ENCODE measurements around the gene SIRT7.

SIRT7 gene

GRCh38 chr17:81884520-81884919 is 33.5 kb downstream of the SIRT7 start:
- H3K27ac ChIP-seq, result peak overlapping the region; percentile 40 to 44
- peaks cover 0 to 21% (median 10%) of the 10 kb centered on the region in 4 donors for H3K4me1 ChIP-seq
- no peak overlapping the region for H3K4me3 ChIP-seq
- DNase-seq, result peak in 1 of 2 donors; percentile 64
- TF ChIP-seq CTCF (IDR thresholded peaks at IDR 0.05), result no peak
- H3K36me3 ChIP-seq, result peaks cover 29 to 91% (median 60%) of the 10 kb centered on the region in 3 donors
- no peaks in the 10 kb centered on the region for H3K9me3 ChIP-seq
- intact Hi-C loops (cut with DNase I; ENCODE audit: low total_unique reads), result no loop called here
- no peaks in the 10 kb centered on the region for H3K27me3 ChIP-seq

- H3K9me3 ChIP-seq, result no peaks in the 10 kb centered on the region
- peaks cover 3 to 50% (median 18%) of the 10 kb centered on the region in 3 donors for H3K36me3 ChIP-seq
- H3K27ac ChIP-seq, result no peak overlapping the region
- TF ChIP-seq CTCF (IDR thresholded peaks at IDR 0.05), result no peak
- H3K27me3 ChIP-seq, result no peaks in the 10 kb centered on the region
- intact Hi-C loops (cut with DNase I; ENCODE audit: low total_unique reads), result no loop called here
- no peak overlapping the region for H3K4me3 ChIP-seq
- H3K4me1 ChIP-seq, result no peaks in the 10 kb centered on the region
- DNase-seq, result no peak
Observed at GRCh38 chr17:81879121-81879520, 38.9 kb downstream of the SIRT7 start.

- no peaks in the 10 kb centered on the region for H3K27me3 ChIP-seq
- no peaks in the 10 kb centered on the region for H3K9me3 ChIP-seq
- no peak overlapping the region for H3K4me3 ChIP-seq
- no peak overlapping the region for H3K27ac ChIP-seq
- H3K36me3 ChIP-seq, result peaks cover 3 to 42% (median 18%) of the 10 kb centered on the region in 3 donors
- TF ChIP-seq CTCF (IDR thresholded peaks at IDR 0.05), result no peak
- H3K4me1 ChIP-seq, result no peaks in the 10 kb centered on the region
- no peak for DNase-seq
- intact Hi-C loops (cut with DNase I; ENCODE audit: low total_unique reads), result no loop called here
Observed at GRCh38 chr17:81878294-81878693, 39.7 kb downstream of the SIRT7 start.

GRCh38 chr17:81877569-81877968 is 40.4 kb downstream of the SIRT7 start:
- Histone ChIP-seq H3K4me1 (peaks cover 0 to 7% (median 4%) of the 10 kb centered on the region in 4 donors), H3K27me3 (no peaks in the 10 kb centered on the region), H3K36me3 (peaks cover 3 to 35% (median 18%) of the 10 kb centered on the region in 3 donors), H3K27ac (no peak overlapping the region), H3K4me3 (no peak overlapping the region), H3K9me3 (no peaks in the 10 kb centered on the region)
- intact Hi-C loops (cut with DNase I; ENCODE audit: low total_unique reads), result no loop called here
- no peak for TF ChIP-seq CTCF (IDR thresholded peaks at IDR 0.05)
- DNase-seq, result no peak

- peak overlapping the region; percentile 61 to 94 for H3K4me3 ChIP-seq
- peak; percentile 20 to 26 for TF ChIP-seq CTCF (IDR thresholded peaks at IDR 0.05)
- H3K9me3 ChIP-seq, result no peaks in the 10 kb centered on the region
- no peaks in the 10 kb centered on the region for H3K27me3 ChIP-seq
- intact Hi-C loops (cut with DNase I; ENCODE audit: low total_unique reads), result no loop called here
- peak; percentile 93 to 97 for DNase-seq
- peaks cover 7 to 32% (median 22%) of the 10 kb centered on the region in 3 donors for H3K36me3 ChIP-seq
- peaks cover 0 to 49% (median 32%) of the 10 kb centered on the region in 4 donors for H3K4me1 ChIP-seq
- peak overlapping the region; percentile 87 to 97 for H3K27ac ChIP-seq
Observed at GRCh38 chr17:81871387-81872230, 46.4 kb downstream of the SIRT7 start.
